Ramos (cell line): ENCODE data around the gene NDEL1.

ENCODE experiments used
- in situ Hi-C: fragments of 300-500 bp; cut with MboI; formaldehyde crosslinking; loops from one replicate; pipeline ENCODE4 v1.14.3; 2022; ENCODE audit warnings: low sequenced_read_pairs; ENCODE audit not compliant: unreplicated experiment

The NDEL1 gene

DNA sequence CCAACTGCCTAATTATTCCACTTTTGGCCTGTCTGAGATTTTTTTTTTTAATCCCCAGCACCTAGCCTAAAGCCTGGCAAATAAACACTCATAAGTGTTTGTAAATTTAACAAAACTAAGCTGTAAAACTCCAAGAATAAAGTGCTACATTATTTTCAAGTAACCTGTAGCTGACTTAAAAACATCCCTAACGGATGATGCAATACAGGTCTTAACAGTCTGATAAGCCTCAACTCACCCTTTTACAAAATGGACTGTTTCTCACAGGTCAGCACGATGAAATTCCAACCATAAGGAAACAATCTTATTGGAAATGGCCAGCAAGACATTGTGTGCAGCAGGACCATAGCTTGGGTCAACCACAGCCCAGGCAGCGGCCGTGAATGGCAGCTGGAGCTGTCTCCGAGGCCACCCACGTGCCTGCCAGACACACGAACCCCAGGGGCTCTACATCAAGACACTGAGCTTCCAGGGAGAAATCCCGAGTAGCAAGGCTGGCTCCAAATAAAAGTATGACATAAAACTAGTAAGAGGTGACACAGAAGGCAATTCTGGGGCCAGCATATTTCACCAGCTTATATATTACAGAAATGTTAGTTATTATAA is 58.9 kb downstream of the NDEL1 start:
- in situ Hi-C loops = no loop called here

DNA sequence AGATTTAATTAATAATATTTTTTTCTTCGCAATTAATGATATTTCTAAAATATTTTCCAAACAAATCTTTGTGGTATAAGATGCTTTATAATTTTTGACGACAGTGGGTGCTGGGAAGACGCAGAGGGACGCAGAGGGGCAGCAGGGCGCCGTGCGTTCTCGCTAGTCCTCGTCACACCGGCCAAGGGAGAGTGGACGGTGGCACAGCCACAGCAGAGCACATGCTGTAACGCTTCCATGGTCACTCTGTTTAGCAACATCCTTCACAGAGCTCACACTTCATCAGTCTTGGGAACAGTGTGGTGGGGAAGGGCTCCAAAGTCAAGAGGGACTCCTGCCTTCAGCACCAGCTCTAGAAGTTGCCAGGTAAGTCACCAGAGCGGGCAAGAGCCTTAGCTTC is 60.4 kb downstream of the NDEL1 start:
- in situ Hi-C loops = no loop called here

DNA sequence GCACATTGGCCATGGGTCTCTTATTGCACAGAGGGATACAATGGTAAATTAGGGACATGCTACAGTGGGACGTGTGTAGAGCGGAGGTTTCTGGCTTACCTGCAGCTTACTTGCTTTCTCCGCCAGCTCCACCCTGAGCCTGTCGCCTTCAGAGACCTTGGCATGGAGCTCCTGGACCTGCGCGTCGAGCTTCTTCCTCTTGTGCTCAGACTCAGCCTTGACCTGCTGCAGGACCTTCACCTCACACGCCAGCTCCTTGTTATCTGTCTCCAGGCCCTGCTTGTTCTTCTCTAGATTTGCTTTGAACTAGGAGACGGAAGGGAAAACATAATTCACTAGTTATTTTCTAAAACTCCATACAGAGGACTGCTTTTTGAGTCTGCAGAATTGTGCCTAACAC is 63.5 kb downstream of the NDEL1 start:
- in situ Hi-C loops = no loop called here

DNA sequence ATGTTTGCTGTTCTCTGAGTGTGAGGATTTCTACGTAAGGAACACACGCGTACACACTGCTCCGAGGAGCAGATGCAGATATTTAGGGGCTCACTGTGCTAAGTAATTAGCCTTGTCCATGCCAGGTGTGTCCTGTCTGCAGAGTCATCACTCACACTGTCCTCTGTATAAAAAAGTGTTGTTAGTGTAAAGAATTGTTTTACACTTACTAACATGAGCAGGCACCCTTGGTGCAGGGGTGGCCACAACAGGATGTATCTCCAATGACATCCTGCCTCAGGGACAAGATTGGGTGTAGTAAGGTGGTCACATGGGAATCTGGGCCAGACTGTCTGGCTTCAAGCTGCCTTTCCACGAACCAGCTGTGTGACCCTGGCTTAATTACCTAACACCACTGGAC is 63.9 kb downstream of the NDEL1 start:
- in situ Hi-C loops = no loop called here

DNA sequence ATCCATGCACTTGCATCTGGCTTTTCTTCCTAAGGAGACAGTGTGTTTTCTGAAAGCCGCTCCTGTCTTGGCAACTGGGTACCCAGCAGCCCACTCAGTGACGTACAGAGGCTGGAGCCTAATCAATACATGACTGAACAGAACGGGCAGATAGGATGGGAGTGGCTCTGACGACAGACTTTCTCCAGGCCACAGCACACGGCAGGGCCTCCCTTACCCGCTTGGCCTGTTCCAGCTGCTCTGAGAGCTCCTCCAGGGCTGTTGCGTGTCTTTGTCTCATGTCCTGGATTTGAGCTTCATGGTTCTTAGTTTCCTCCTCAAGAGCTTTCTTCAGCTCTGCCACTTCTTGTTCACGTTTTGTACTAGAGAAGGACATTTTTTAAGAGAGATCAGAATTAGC is 64.9 kb downstream of the NDEL1 start:
- in situ Hi-C loops = no loop called here

DNA sequence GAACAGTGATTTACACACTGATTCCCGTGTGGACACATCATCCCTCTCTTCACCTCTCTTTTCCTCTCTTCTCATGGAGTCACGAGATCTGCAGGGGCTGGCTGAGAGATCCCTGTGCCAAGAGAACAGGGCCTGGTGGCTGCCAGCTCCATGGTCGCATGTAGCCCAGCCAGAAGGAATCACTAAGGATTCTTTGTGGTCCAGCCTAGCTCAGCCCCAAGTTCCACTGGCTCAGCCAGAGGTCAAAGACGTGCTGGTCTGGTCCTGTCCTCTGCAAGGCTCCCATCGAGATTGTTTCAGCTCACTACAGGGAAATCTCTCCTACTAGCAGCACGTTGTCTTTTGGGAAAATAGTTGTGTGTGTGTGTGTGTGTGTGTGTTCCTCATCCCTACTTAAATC is 66.4 kb downstream of the NDEL1 start:
- in situ Hi-C loops = no loop called here

DNA sequence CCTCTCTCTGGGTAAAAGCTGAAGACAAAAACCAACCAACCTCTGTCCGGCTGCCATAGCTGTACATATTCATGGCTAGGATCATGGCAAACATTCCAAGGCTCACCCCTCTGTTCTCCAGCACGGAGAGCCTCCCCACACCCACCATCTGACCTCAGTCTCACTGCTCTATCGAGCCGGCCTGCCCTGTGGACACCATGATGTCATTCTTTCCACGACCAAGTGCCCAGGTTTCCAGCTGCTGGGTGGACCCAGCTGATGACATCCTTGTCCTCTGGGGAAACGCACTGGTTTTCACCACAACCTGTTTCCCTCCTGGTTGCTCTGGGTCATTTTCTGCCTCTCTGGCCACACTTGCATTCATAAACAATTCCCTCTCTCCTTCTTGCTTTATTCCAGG is 67.7 kb downstream of the NDEL1 start:
- in situ Hi-C loops = no loop called here

DNA sequence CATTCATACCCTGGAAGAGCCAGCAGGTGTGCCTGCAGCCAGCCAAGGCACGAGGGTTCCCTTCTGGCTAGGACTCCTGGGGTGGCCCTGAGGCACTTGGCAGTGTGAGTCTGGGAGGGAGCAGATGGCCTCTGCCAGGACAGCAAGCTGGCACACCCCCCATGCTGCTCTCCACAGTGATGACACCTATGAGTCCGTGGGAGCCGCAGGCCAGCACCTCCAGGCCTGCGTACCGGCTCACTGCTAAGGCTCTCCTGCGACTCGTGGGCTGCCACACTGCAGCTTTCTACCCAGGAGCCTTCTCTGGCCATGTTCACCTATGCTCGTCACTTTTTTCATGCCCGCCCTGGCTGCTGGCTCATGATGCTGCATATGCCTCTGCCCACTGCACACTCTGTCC is 68.1 kb downstream of the NDEL1 start:
- in situ Hi-C loops = no loop called here

DNA sequence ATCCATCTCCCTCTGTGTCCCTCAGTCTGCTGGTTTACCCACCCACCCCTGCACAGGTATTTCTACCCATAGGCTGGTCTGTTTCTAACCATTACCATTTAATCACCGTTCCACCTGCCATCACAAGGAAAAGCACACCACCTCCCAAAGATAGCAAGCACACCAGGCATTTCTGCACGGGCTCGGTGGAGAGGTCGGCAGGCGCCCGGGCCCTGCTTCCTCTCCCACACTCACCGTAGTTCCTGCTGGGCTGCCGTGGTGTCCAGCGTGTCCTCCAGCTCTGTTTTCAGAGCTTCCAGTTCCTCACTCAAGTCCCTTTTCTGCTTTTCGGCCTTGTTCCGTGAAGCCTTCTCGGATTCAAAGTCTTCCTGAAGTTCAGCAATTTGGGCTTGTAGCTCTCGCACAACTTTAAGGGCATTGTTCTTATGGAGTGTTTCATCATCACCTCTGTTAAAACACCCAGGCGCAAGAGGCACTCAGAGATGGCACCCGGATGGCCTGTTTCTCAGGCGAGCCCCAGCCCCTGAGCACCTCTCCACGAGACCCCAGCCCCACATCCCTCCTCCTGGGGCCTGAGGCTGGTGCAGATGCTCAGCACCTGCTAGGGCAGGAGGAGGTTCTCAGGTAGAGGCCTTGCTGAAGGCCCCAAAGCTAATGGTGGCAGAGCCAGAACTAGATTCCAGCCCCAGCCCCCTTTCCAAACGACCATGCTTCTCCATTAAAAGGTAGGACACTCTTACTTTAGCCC is 69.0 kb downstream of the NDEL1 start:
- in situ Hi-C loops = no loop called here

DNA sequence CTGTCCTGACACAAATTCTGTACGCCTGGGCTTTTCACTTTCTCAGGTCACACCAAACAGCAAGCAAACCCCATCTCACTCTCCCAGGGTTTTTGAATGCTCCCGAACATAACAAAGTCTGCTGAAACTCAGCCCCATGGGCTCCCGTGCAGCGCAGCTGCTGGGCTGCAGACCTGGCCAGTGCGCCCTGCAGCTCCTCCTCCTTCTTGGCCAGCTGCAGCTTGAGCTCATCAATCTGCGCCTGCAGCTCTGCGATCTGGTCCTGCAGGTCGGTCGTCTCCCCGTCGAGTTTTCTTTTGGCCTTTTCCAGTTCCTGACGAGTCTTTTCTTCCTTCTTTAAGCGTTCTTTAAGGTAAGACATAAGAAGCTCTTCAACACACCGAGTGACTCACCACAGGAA is 70.5 kb downstream of the NDEL1 start:
- in situ Hi-C loops = no loop called here

DNA sequence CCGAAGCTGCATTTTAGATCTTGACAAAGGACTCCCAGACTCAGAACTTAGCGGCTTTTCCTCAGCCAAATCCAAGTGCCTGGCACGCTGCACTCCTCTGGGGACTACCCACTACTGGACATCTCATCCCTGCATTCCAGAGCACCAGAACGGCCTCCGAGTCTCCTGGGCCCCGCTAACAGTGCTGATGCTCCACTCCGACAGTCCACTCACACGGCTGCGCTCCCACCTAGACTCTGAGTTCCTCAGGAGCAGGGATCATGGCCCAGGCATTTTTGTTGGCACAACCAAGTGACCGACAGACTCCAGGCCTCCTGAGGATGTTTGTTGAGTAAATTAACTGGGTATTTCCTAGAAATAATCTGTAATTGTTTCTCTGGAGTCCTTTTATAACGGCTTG is 79.1 kb downstream of the NDEL1 start:
- in situ Hi-C loops = no loop called here
